Activated CD8-positive, alpha-beta T cell treated with anti-CD3 and anti-CD28 coated beads for 36 hours (primary cell): Measurements from ENCODE around the gene ALDH4A1. TPM values are rescaled to one million over a fixed set of nuclear protein-coding genes. Genes with fewer than 3 reads are reported as not detected.

Experiments
- ATAC-seq: fragments of 200-7000 bp; cut with Tn5 transposase; one replicate; pipeline ENCODE4 v1.10.0; 2021; ENCODE audit warnings: mild to moderate bottlenecking, moderate library complexity
- CTCF ChIA-PET: fragments of 350-600 bp; sonication (Branson Sonifier 250); formaldehyde crosslinking; loops from one replicate; lab custom pipeline; 2021; ENCODE audit warnings: antibody characterized with exemption; lab: Charles Lee
- POLR2A ChIA-PET: fragments of 350-600 bp; sonication (Branson Sonifier 250); formaldehyde crosslinking; loops from one replicate; lab custom pipeline; 2021; ENCODE audit warnings: antibody characterized with exemption; lab: Charles Lee
- DNase-seq: peaks from one replicate; pipeline ENCODE4 v3.0.0-alpha.2; 2020
- H3K27ac Mint-ChIP-seq: one replicate; pipeline ENCODE4 v1.8.0; 2021; ENCODE audit warnings: mild to moderate bottlenecking, mixed read lengths
- H3K27me3 Mint-ChIP-seq: one replicate; pipeline ENCODE4 v1.8.0; 2021; ENCODE audit warnings: mixed read lengths
- H3K36me3 Mint-ChIP-seq: one replicate; pipeline ENCODE4 v1.8.0; 2021; ENCODE audit warnings: low read depth, mixed read lengths
- H3K4me1 Mint-ChIP-seq: one replicate; pipeline ENCODE4 v1.8.0; 2021; ENCODE audit warnings: low read depth, mixed read lengths
- H3K4me3 Mint-ChIP-seq: one replicate; pipeline ENCODE4 v1.8.0; 2021; ENCODE audit warnings: mild to moderate bottlenecking, moderate library complexity, mixed read lengths
- H3K9me3 Mint-ChIP-seq: one replicate; pipeline ENCODE4 v1.8.0; 2021; ENCODE audit warnings: mixed read lengths
- intact Hi-C: fragments of 100-400 bp; cut with micrococcal nuclease; formaldehyde crosslinking; loops from one replicate; pipeline ENCODE4 v1.10.0; 2022
- total RNA-seq, 2 experiments: library from RNA; stranded (reverse); gene quantifications; one replicate each; pipeline ENCODE4 v1.2.3, GENCODE V29; 2021
- TF ChIP-seq, protein P1 (sequence below): fragments of 200-600 bp; IDR thresholded peaks from one replicate; pipeline ENCODE4 v1.8.0; 2022; ENCODE audit warnings: antibody characterized with exemption, mild to moderate bottlenecking

Gene ALDH4A1
- total RNA-seq, 2 experiments from 2014 or later = 3.9 to 4.3 TPM

DNA sequence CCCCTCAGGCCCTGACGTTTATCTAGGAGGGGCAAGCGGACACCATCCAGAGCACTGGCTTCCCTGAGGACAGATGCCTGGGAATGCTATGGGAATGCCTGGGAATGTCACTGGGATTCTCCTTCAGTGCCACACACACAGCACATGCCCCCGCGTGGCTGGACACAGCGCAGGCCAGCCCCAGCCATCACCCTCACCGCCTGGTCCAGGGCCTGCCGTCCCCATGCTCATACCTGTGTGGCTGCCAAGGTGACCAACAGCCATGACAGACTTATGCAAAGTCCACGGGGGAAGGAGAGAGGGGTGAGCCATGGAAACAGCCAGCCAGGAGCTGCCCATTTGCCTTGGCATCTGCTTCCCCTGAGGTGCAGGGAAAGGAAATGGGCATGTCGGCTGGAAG, 37.2 kb downstream of the ALDH4A1 start:
- H3K9me3 Mint-ChIP-seq = no peaks in the 10 kb centered on the region
- H3K4me3 Mint-ChIP-seq = no peak overlapping the region
- DNase-seq (no peak), ATAC-seq (no peak)
- no peaks in the 10 kb centered on the region for H3K36me3 Mint-ChIP-seq
- CTCF ChIA-PET = no interaction called here
- H3K27ac Mint-ChIP-seq = no peak overlapping the region
- TF ChIP-seq, protein P1, sequence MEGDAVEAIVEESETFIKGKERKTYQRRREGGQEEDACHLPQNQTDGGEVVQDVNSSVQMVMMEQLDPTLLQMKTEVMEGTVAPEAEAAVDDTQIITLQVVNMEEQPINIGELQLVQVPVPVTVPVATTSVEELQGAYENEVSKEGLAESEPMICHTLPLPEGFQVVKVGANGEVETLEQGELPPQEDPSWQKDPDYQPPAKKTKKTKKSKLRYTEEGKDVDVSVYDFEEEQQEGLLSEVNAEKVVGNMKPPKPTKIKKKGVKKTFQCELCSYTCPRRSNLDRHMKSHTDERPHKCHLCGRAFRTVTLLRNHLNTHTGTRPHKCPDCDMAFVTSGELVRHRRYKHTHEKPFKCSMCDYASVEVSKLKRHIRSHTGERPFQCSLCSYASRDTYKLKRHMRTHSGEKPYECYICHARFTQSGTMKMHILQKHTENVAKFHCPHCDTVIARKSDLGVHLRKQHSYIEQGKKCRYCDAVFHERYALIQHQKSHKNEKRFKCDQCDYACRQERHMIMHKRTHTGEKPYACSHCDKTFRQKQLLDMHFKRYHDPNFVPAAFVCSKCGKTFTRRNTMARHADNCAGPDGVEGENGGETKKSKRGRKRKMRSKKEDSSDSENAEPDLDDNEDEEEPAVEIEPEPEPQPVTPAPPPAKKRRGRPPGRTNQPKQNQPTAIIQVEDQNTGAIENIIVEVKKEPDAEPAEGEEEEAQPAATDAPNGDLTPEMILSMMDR = no peak
- POLR2A ChIA-PET = no interaction called here
- intact Hi-C loops = no loop called here
- H3K27me3 Mint-ChIP-seq = peaks cover 9% of the 10 kb centered on the region
- no peaks in the 10 kb centered on the region for H3K4me1 Mint-ChIP-seq

DNA sequence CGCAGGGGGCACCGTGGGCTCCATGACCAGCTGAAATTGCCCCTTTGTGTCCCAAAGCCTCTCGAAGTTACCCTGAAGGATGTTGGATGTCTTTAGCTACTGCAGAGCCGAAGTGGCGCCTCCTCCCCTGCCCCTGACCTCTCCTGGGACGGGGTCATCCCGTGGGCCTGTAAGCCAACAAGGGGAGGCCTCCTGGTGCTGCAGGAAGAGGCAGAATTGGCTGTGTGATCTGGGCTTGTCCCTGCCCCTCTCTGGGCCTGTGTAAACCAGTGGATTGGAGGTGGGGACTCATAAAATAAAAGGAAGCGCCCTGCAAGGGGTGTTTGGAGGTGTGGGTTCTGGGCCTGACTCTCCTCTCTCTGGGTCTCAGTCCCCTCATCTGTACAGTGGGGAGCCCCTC, 40.8 kb downstream of the ALDH4A1 start:
- TF ChIP-seq, protein P1 = no peak
- H3K9me3 Mint-ChIP-seq = no peaks in the 10 kb centered on the region
- ChIA-PET CTCF (no interaction called here), POLR2A (no interaction called here)
- H3K27ac Mint-ChIP-seq = no peak overlapping the region
- ATAC-seq (no peak), DNase-seq (no peak)
- H3K27me3 Mint-ChIP-seq = peaks cover 3% of the 10 kb centered on the region
- H3K4me3 Mint-ChIP-seq = no peak overlapping the region
- no peaks in the 10 kb centered on the region for H3K36me3 Mint-ChIP-seq
- no peaks in the 10 kb centered on the region for H3K4me1 Mint-ChIP-seq
- intact Hi-C loops = no loop called here

DNA sequence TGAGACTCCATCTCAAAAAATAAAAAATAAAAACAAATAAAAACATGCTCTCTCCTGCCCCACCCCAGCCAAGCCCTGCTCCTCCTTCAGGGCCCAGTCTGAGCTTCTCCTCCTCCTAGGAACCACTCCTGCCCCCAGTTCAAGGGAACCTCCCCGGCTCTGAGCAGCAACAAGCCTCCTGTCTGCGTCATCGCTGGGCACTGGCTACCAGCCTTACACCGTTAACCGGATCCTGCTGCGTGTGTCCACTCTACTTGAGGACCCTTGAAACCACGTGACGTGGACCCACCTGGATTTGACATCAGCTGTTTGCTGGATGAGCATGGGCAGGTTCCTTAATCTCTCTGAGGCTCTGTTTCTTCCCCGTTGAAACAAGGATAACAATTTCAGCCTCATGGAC, 41.3 kb downstream of the ALDH4A1 start:
- Mint-ChIP-seq H3K36me3 (no peaks in the 10 kb centered on the region), H3K27me3 (peaks cover 3% of the 10 kb centered on the region), H3K4me3 (no peak overlapping the region), H3K27ac (no peak overlapping the region), H3K9me3 (no peaks in the 10 kb centered on the region), H3K4me1 (no peaks in the 10 kb centered on the region)
- ChIA-PET CTCF (no interaction called here), POLR2A (no interaction called here)
- TF ChIP-seq, protein P1 = no peak
- no peak for DNase-seq
- no peak for ATAC-seq
- intact Hi-C loops = no loop called here

DNA sequence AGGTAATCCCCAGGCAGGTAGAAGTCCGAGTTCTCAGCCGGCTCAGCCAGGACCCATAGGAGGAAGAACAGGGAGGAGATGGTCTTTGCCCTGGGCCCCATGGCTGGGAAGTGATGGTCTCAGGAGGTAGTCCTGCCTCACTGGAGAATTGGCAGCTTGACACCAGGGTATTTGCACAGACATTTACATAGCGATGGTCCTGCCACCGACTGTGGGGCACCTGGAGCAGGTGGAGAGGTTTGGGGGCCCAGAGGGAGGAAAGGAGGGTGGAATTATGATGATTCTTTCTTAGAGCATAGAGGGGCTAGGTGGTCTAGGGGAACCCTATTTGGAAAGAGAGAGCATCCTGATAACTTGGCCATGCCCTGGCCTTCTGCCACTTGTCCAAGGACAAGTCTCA, 42.8 kb downstream of the ALDH4A1 start, which contains the start of gene TAS1R2:
TSS of gene TAS1R2 (minus strand) at position 101 of the 400 bp plus-strand sequence. CDS start at position 101, 0 bp downstream.
- ATAC-seq = no peak
- POLR2A ChIA-PET = no interaction called here

DNA sequence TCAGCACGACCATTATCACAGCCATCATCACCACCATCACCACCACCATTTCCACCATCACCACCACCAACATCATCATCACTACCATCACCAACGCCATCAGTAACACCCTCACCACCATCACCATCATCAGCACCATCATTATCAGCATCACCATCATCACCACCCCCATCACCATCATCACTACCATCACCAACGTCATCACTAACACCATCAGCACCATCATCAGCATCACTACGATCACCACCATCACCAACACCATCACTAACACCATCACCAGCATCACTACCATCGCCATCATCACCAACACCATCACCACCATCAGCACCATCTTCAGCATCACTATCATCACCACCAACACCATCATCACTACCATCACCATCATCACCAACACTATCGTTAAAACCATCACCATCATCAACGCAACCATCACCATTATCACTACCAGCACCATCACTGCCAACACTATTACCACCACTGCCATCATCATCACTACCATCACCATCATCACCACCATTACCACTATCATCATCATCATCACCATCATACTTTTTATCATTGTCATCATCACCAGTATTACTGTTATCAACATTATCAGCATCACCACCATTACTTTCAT, 44.2 kb downstream of the ALDH4A1 start:
- POLR2A ChIA-PET = no interaction called here
- Mint-ChIP-seq H3K36me3 (no peaks in the 10 kb centered on the region), H3K27ac (no peak overlapping the region)

More for the DNA sequence above, 42.8 kb downstream of the ALDH4A1 start, which contains the start of gene TAS1R2:
- TF ChIP-seq, protein P1 = no peak
- Mint-ChIP-seq H3K9me3 (no peaks in the 10 kb centered on the region), H3K36me3 (no peaks in the 10 kb centered on the region), H3K27me3 (no peaks in the 10 kb centered on the region), H3K4me1 (no peaks in the 10 kb centered on the region), H3K4me3 (no peak within 1 kb of the TSS), H3K27ac (no peak within 1 kb of the TSS)
- intact Hi-C loops = no loop called here
- no peak for DNase-seq
- CTCF ChIA-PET = no interaction called here

More for the DNA sequence above, 44.2 kb downstream of the ALDH4A1 start:
- DNase-seq = no peak
- CTCF ChIA-PET = no interaction called here
- ATAC-seq = no peak
- Mint-ChIP-seq H3K9me3 (no peaks in the 10 kb centered on the region), H3K4me3 (no peak overlapping the region), H3K4me1 (no peaks in the 10 kb centered on the region), H3K27me3 (no peaks in the 10 kb centered on the region)
- intact Hi-C loops = no loop called here
- TF ChIP-seq, protein P1 = no peak
